ENCODE data around the gene ADAD1. TPM values are rescaled to one million over a fixed set of nuclear protein-coding genes. Genes with fewer than 3 reads are reported as not detected.
A peak's percentile ranks its signal among the peaks of the same experiment; 100 is the strongest.

Gene ADAD1
- total RNA-seq, 2 donors from 2014 or later = not detected

DNA sequence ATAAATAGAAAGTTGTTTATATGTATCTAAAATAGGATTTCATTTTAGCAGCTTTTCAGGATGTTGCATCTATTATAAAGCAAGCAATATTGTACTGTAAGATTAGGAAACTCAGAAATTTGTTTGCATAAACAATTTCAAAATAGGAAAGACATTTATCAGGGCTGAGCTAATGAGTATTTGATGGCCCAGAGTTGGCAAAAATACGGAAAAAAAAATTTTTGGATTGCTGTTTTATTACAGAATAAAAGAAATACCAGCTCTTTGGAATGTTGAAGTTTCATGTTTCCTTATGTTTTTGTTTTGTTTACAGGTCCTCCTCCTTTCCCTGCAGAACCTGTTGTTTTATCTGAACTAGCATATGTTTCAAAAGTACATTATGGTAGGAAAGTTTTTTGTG is 14.5 kb downstream of the ADAD1 start:
- WGBS, 2 experiments (ENCODE audit: insufficient coverage in 1 of 2, insufficient read length in 1 of 2) = 33 to 61% methylated on average over 1 of the region's 1 CpG
- TF ChIP-seq, protein P1, sequence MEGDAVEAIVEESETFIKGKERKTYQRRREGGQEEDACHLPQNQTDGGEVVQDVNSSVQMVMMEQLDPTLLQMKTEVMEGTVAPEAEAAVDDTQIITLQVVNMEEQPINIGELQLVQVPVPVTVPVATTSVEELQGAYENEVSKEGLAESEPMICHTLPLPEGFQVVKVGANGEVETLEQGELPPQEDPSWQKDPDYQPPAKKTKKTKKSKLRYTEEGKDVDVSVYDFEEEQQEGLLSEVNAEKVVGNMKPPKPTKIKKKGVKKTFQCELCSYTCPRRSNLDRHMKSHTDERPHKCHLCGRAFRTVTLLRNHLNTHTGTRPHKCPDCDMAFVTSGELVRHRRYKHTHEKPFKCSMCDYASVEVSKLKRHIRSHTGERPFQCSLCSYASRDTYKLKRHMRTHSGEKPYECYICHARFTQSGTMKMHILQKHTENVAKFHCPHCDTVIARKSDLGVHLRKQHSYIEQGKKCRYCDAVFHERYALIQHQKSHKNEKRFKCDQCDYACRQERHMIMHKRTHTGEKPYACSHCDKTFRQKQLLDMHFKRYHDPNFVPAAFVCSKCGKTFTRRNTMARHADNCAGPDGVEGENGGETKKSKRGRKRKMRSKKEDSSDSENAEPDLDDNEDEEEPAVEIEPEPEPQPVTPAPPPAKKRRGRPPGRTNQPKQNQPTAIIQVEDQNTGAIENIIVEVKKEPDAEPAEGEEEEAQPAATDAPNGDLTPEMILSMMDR (conservative IDR thresholded peaks at IDR 0.05) = no peak
- Histone ChIP-seq H3K27me3 (ENCODE audit: control insufficient read depth, insufficient read depth, low read length, poor library complexity, severe bottlenecking) (no peaks in the 10 kb centered on the region), H3K4me3 (ENCODE audit: low read length) (no peak overlapping the region), H3K9me3 (ENCODE audit: control insufficient read depth, low read length) (peaks cover under 1% of the 10 kb centered on the region), H3K4me1 (ENCODE audit: control insufficient read depth, insufficient read depth, low read length) (no peaks in the 10 kb centered on the region), H3K27ac (ENCODE audit: low read depth, low read length) (no peak overlapping the region), H3K9ac (ENCODE audit: extremely low read depth, low read length, poor library complexity, severe bottlenecking) (no peak overlapping the region), H3K36me3 (ENCODE audit: control insufficient read depth, insufficient read depth, low read length) (no peaks in the 10 kb centered on the region)
- Mint-ChIP-seq H3K4me3 (no peak overlapping the region), H3K36me3 (ENCODE audit: low read depth) (no peaks in the 10 kb centered on the region), H3K27ac (no peak overlapping the region), H3K9me3 (peaks cover 7% of the 10 kb centered on the region), H3K27me3 (ENCODE audit: insufficient read depth) (no peaks in the 10 kb centered on the region), H3K4me1 (no peaks in the 10 kb centered on the region)
- no peak for DNase-seq

DNA sequence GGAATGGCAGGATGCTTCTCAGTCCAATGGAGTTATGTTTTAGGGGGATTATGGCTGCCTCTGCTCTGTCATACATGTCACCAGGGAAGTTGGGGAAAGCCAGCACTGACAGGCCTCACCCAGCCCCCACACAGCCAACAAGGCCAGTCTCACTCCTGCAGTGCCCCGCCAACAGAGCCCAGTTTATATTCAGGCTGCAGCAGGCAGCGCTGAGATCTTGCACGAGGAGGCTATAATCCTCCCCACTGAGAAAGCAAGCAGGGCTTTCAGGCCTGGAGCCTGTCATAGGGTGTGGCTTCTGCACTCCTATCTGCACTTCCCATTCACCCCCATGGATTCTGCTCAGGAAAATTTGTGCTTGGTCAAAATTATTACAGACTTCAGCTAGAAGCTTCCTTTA is 25.1 kb downstream of the ADAD1 start:
- no peak overlapping the region for H3K27ac ChIP-seq (ENCODE audit: low read depth, low read length)
- no peak overlapping the region for H3K9ac ChIP-seq (ENCODE audit: extremely low read depth, low read length, poor library complexity, severe bottlenecking)
- TF ChIP-seq, protein P1 (conservative IDR thresholded peaks at IDR 0.05) = no peak
- no peak overlapping the region for H3K4me3 ChIP-seq (ENCODE audit: low read length)
- WGBS, 2 experiments (ENCODE audit: insufficient coverage in 1 of 2, insufficient read length in 1 of 2) = 51% methylated on average over 3 of the region's 3 CpGs; no CpG with 5 or more reads in 1 of the 2 experiments
- H3K36me3 Mint-ChIP-seq (ENCODE audit: low read depth) = no peaks in the 10 kb centered on the region
- peaks cover 12% of the 10 kb centered on the region for H3K27me3 Mint-ChIP-seq (ENCODE audit: insufficient read depth)
- peaks cover 4% of the 10 kb centered on the region for H3K27me3 ChIP-seq (ENCODE audit: control insufficient read depth, insufficient read depth, low read length, poor library complexity, severe bottlenecking)
- no peaks in the 10 kb centered on the region for H3K4me1 ChIP-seq (ENCODE audit: control insufficient read depth, insufficient read depth, low read length)
- H3K9me3 ChIP-seq (ENCODE audit: control insufficient read depth, low read length) = no peaks in the 10 kb centered on the region
- peak; percentile 47 for DNase-seq
- no peaks in the 10 kb centered on the region for H3K9me3 Mint-ChIP-seq
- peaks cover 10% of the 10 kb centered on the region for H3K4me1 Mint-ChIP-seq
- H3K27ac Mint-ChIP-seq = no peak overlapping the region
- H3K36me3 ChIP-seq (ENCODE audit: control insufficient read depth, insufficient read depth, low read length) = no peaks in the 10 kb centered on the region
- no peak overlapping the region for H3K4me3 Mint-ChIP-seq

DNA sequence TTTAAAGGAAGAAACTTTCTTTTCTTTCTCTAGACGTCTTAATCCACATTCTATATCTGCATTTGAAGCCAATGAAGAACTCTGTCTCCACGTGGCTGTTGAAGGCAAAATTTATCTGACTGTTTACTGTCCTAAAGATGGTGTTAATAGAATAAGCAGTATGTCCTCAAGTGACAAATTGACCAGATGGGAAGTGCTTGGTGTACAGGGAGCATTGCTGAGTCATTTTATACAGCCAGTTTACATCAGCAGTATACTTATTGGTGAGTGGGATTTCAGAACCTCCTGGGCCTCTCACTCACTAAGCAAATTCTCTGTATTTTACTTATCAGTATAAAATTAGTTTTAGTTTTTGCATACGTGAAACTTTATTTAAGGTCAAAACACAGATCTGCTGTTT is 33.7 kb downstream of the ADAD1 start:
- Mint-ChIP-seq H3K36me3 (ENCODE audit: low read depth) (no peaks in the 10 kb centered on the region), H3K27ac (no peak overlapping the region), H3K9me3 (no peaks in the 10 kb centered on the region), H3K4me1 (no peaks in the 10 kb centered on the region), H3K4me3 (no peak overlapping the region), H3K27me3 (ENCODE audit: insufficient read depth) (no peaks in the 10 kb centered on the region)
- DNase-seq = no peak
- Histone ChIP-seq H3K36me3 (ENCODE audit: control insufficient read depth, insufficient read depth, low read length) (no peaks in the 10 kb centered on the region), H3K4me3 (ENCODE audit: low read length) (no peak overlapping the region), H3K4me1 (ENCODE audit: control insufficient read depth, insufficient read depth, low read length) (no peaks in the 10 kb centered on the region), H3K27me3 (ENCODE audit: control insufficient read depth, insufficient read depth, low read length, poor library complexity, severe bottlenecking) (no peaks in the 10 kb centered on the region), H3K9ac (ENCODE audit: extremely low read depth, low read length, poor library complexity, severe bottlenecking) (no peak overlapping the region), H3K9me3 (ENCODE audit: control insufficient read depth, low read length) (no peaks in the 10 kb centered on the region), H3K27ac (ENCODE audit: low read depth, low read length) (no peak overlapping the region)
- TF ChIP-seq, protein P1 (conservative IDR thresholded peaks at IDR 0.05) = no peak
- WGBS, 2 experiments (ENCODE audit: insufficient coverage in 1 of 2, insufficient read length in 1 of 2) = 76% methylated on average over 3 of the region's 3 CpGs; no CpG with 5 or more reads in 1 of the 2 experiments

Measured in endodermal cell (in vitro differentiated cells).